Activated T-cell treated with anti-CD3 and anti-CD28 coated beads, Interleukin-2, amount 50 U/mL, for 4 hours (primary cell): Measurements from ENCODE around the gene TNFRSF8. TPM values are rescaled to one million over a fixed set of nuclear protein-coding genes. Genes with fewer than 3 reads are reported as not detected.
A peak's percentile ranks its signal among the peaks of the same experiment; 100 is the strongest.

Experiments used
- ATAC-seq, 2 donors: fragments of 200-7000 bp; cut with Tn5 transposase; one replicate each; pipeline ENCODE4 v1.10.0; 2021
- DNase-seq: peaks from one replicate; pipeline ENCODE4 v3.0.0-alpha.2; 2020
- H3K27me3 Mint-ChIP-seq: one replicate; pipeline ENCODE4 v1.8.0; 2021; ENCODE audit warnings: low read depth, mixed read lengths
- H3K36me3 Mint-ChIP-seq: one replicate; pipeline ENCODE4 v1.8.0; 2022; ENCODE audit warnings: mixed read lengths; ENCODE audit not compliant: insufficient read depth
- H3K4me1 Mint-ChIP-seq: one replicate; pipeline ENCODE4 v1.8.0; 2021; ENCODE audit warnings: low read depth, mixed read lengths
- H3K4me3 Mint-ChIP-seq: one replicate; pipeline ENCODE4 v1.8.0; 2021; ENCODE audit warnings: mild to moderate bottlenecking, moderate library complexity, mixed read lengths
- H3K9me3 Mint-ChIP-seq: one replicate; pipeline ENCODE4 v1.8.0; 2021; ENCODE audit warnings: mixed read lengths
- total RNA-seq, 3 donors: library from RNA; stranded (reverse); gene quantifications; one replicate each; pipeline ENCODE4 v1.2.1, GENCODE V29; 2021

The TNFRSF8 gene
- total RNA-seq, 3 donors from 2014 or later: 13.7 to 17.5 (median 14.9) TPM

DNA sequence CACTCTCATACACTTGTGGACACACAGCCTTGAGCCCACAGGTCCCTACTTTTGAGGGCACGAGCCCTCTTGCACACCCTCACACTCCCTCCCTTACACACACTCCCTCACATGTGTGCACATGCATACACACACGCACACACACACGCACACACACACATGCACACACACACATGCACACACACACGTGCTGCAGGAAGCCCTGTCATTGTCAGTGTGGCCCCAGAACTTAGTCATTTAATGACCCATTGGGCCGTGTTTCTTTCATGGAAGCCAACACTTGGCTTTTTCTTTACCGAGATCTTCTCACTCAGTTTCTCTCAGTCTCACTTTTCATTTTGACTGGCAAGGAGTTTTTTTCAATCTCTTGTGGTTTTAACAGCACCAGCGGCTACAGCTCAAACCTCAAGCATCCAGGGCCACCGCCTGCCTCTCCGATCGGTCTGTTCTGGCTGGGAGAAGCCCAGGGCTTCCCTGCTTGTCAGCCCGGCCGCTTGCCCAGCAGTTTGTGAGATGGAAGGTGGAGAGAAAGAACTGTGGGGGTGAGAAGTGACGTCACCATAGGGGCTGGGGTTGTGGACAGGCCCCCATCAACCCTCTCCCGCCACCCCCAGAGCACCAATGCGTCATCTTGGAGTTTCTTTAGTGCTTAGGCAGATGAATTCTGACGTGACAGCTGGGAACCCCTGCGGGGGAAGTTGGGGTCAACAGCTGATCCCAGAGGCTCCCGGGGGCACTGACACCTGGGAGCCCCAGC is 15.8 kb upstream of the TNFRSF8 start:
- peak; percentile 43 for DNase-seq
- Mint-ChIP-seq H3K36me3 (no peaks in the 10 kb centered on the region), H3K4me3 (no peak overlapping the region), H3K9me3 (no peaks in the 10 kb centered on the region), H3K4me1 (peaks cover 15% of the 10 kb centered on the region), H3K27me3 (no peaks in the 10 kb centered on the region)
- peak; percentile 83 to 88 for ATAC-seq

DNA sequence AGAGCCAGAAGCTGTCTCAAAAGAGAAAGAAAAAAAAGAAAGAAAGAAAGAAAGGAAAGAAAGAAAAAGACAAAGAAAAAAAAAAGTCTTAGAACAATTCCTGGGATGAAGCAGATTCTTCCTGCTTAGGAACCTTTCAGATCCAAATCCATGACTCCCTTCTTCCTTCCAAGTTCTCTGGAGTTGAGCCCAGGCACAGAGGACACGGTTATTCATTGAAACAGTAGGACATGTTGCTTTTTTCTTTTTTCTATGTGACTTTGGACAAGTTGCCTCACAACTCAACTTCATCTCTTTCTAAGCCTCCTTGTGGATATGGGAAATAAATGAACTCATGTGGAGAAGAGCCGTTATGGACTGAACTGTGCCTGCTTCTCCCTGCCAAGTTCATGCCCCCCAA is 14.7 kb upstream of the TNFRSF8 start:
- H3K9me3 Mint-ChIP-seq: no peaks in the 10 kb centered on the region
- H3K27me3 Mint-ChIP-seq: no peaks in the 10 kb centered on the region
- no peak overlapping the region for H3K4me3 Mint-ChIP-seq
- DNase-seq (no peak), ATAC-seq (no peak)
- no peaks in the 10 kb centered on the region for H3K36me3 Mint-ChIP-seq
- peaks cover 20% of the 10 kb centered on the region for H3K4me1 Mint-ChIP-seq

DNA sequence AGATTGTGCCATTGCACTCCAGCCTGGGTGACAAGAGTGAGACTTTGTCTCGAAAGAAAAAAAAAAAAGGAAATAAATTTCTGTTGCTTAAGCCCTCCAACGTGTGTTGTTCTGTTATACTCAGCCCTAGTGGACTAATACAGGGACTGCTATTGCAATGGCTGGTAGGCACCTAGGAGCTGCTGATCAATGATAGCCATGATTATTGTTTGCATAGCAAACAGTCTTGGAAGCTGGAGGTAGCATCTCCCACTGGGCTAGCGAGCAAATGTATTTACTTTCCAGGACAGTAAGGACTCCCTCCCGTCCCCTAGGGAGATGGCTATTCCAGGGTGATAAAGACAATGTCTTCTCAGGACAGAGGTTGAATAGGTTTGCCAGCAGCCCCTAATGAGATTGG is 13.5 kb upstream of the TNFRSF8 start:
- H3K9me3 Mint-ChIP-seq: no peaks in the 10 kb centered on the region
- H3K27me3 Mint-ChIP-seq: no peaks in the 10 kb centered on the region
- no peak for DNase-seq
- H3K4me1 Mint-ChIP-seq: peaks cover 15% of the 10 kb centered on the region
- no peaks in the 10 kb centered on the region for H3K36me3 Mint-ChIP-seq
- H3K4me3 Mint-ChIP-seq: no peak overlapping the region
- no peak for ATAC-seq

DNA sequence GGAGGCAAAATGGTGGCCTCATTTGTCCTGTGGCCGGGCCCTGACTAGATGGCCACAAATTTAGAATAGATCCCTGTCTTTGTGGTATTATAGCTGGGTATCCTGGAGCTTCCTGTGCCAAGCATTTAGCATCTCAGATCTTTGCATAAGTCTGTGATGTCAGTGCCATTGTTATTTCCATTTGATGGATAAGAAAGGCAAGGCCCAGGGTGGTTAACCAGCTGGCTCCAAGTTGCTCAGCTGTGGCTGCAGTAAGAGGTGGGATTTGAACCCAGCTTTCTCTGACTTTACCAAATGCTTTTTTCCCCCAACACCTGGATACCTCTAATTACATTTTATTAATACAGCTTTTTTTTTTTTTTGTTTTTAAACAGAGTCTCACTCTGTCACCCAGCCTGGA is 11.7 kb upstream of the TNFRSF8 start:
- no peaks in the 10 kb centered on the region for H3K27me3 Mint-ChIP-seq
- H3K4me1 Mint-ChIP-seq: peaks cover 14% of the 10 kb centered on the region
- no peak overlapping the region for H3K4me3 Mint-ChIP-seq
- ATAC-seq (no peak), DNase-seq (no peak)
- no peaks in the 10 kb centered on the region for H3K9me3 Mint-ChIP-seq
- H3K36me3 Mint-ChIP-seq: no peaks in the 10 kb centered on the region

DNA sequence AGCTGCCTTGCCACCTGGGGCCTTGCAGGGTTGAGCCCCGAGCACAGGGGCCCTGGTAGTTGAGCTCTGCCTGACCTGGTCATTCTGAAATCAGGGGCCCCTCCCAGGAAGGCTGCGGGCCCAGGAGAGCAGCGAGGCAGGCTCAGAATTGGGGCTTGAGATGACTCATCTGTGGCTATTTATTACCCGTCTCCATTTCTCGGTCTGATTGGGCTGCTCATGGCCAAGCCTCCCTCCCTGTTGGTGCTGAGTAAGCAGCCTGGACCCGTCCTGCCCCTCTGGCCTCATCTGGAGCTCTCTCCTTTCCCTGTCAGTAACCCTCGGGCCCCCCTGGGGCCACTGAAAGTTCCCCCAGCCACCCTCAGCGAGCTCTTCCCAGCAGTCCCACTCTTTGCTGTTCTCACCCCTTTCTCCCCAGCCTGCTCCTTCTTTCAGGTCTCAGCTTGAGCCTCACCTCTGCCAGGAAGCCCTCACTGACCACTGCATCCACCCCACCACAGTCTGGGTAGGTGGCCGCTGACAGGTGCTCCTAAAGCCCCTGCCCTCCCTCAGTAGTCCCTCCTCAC is 11.0 kb upstream of the TNFRSF8 start:
- Mint-ChIP-seq H3K36me3 (no peaks in the 10 kb centered on the region), H3K4me3 (no peak overlapping the region), H3K9me3 (no peaks in the 10 kb centered on the region), H3K4me1 (peaks cover 21% of the 10 kb centered on the region), H3K27me3 (no peaks in the 10 kb centered on the region)
- peak; percentile 5 to 9 for ATAC-seq
- no peak for DNase-seq

DNA sequence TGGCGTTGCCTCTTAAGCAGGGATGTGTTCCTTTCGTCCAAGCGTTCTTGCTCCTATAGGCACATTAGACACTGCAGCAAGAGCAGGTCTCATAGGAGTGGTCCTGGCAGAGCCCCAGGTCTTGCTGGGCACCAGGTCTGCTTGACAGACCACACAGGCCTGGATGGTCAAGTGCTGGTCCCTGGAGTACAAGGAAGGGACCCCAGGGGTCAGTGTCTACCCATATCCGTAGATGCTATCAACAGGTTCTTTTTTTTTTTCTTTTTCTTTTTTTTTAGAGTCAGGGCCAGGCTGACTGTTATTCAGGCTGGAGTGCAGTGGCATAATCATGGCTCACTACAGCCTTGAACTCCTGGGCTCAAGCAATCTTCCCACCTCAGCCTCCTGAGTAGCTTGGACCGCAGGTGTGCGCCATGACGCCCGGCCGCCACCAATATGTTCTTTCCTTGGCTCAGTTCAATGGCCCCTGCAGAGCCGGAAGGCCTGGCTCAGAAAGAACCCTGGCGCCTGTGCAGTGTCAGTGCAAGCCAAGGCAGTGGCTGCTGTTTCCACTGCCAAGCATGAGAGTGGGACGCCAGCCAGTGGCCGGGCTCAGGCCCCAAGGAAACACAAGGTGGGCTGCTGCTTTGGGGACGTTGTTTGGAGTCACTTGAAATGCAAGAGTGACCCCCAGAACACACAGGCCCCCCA is 10.0 kb upstream of the TNFRSF8 start:
- no peaks in the 10 kb centered on the region for H3K27me3 Mint-ChIP-seq
- DNase-seq (no peak), ATAC-seq (no peak)
- H3K4me3 Mint-ChIP-seq: no peak overlapping the region
- H3K4me1 Mint-ChIP-seq: peaks cover 26% of the 10 kb centered on the region
- H3K36me3 Mint-ChIP-seq: no peaks in the 10 kb centered on the region
- H3K9me3 Mint-ChIP-seq: no peaks in the 10 kb centered on the region

DNA sequence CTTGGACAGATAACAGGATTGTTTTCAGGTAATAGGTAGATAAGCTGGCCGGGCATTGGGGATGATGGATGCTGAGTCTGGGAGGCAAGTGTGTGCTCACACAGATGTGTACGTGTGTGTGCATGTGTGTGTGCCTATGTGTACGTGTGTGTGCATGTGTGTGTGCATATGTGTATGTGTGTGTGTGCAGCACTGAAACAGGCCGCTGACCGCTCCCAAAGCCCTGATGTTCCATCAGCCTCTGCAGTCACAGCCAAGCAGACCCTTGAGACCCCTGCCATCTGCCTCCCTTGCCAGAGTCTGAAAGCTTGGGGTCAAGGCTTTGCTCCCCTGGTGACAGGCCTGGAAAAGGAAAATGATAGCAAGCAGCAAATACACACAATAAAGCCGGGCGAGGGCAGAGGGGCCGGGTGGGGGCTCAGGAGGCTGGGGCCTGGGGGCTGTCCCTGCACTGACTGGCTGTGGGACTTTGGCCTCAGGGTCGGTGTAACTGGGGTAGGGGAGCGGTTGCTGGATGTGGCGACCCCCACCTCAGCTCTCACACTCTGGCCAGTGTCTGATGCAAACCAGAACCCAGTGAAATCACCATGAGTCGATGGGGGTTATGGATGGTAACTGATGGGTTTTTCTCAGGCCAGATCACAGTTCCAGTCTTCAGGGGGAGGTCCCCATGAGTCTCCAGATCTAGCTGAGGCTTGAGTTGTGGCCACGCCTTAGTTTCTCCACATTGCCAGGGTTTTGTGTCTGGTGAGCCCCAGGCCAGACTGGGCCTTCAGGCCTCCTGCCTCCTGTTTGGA is 9.2 kb upstream of the TNFRSF8 start:
- Mint-ChIP-seq H3K27me3 (no peaks in the 10 kb centered on the region), H3K4me1 (peaks cover 26% of the 10 kb centered on the region), H3K9me3 (no peaks in the 10 kb centered on the region), H3K36me3 (no peaks in the 10 kb centered on the region), H3K4me3 (no peak overlapping the region)
- no peak for DNase-seq
- no peak for ATAC-seq

DNA sequence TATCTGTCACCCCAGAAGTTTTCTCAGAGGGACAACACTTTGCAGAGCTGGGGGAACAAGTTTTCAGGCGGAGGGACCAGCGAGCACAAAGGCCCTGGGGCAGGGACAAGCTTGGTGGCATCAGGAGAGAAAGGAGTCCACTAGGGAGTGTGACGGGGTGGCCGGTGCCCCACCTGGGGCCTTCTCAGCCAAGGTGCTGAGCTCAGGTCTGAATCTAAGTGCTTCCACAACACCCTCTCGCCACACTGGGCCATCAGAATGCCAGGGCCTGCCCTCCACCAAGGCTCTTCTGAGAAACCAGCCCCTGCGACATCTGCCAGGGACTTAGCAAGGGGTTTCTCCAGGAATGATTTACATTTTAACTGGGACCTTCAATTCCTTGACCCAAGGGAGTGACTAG is 7.8 kb upstream of the TNFRSF8 start:
- peaks cover 3% of the 10 kb centered on the region for H3K27me3 Mint-ChIP-seq
- H3K9me3 Mint-ChIP-seq: no peaks in the 10 kb centered on the region
- H3K4me1 Mint-ChIP-seq: peaks cover 34% of the 10 kb centered on the region
- no peaks in the 10 kb centered on the region for H3K36me3 Mint-ChIP-seq
- H3K4me3 Mint-ChIP-seq: no peak overlapping the region
- DNase-seq (no peak), ATAC-seq (no peak)

DNA sequence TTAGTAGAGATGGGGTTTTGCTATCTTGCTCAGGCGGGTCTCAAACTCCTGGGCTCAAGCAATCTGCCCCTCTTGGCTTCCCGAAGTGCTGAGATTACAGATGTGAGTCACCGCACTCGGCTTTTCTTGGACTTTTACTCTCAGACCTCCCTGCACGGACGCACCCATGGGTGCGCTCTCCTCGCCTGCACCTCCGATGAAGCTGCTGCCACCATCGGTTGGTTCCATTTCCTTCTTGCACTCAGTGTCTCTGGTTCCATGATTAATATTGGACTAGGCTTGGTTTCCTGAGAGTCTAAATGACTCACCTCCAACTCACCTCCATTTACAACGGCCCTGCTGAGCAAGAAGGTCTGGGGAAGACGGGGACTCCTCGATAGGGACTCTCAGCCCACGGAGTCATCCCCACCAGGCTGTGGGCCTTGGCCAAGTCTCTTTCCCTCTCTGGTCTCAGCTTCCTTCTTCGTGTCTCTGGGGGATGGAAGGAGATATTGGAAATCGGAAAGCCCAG is 6.7 kb upstream of the TNFRSF8 start:
- Mint-ChIP-seq H3K9me3 (no peaks in the 10 kb centered on the region), H3K27me3 (peaks cover 3% of the 10 kb centered on the region), H3K36me3 (no peaks in the 10 kb centered on the region), H3K4me3 (no peak overlapping the region), H3K4me1 (peaks cover 34% of the 10 kb centered on the region)
- DNase-seq: no peak
- peak; percentile 25 to 29 for ATAC-seq

DNA sequence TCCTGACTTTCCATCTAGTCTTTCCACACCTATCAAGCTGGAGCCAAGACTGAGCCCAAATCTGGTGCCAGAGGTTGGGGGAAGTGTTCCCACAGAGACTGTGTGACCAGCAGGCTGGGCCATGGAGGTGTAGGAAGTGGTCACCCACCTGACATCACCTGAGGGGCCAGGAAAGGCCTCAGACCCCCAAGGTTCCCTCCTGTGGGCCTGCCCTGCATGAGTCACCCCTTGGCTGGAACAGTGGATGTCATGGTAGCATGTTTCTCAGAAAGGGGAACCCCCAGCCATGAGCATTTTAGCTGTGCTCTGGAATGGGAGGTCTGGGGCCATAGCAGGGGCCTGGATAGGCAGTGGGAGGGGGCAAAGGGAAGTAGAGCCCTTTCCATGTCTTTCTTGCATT is 5.7 kb upstream of the TNFRSF8 start:
- H3K4me3 Mint-ChIP-seq: no peak overlapping the region
- peaks cover 26% of the 10 kb centered on the region for H3K4me1 Mint-ChIP-seq
- H3K9me3 Mint-ChIP-seq: no peaks in the 10 kb centered on the region
- peaks cover 5% of the 10 kb centered on the region for H3K27me3 Mint-ChIP-seq
- no peaks in the 10 kb centered on the region for H3K36me3 Mint-ChIP-seq
- ATAC-seq (peak; percentile 58 to 59), DNase-seq (no peak)

DNA sequence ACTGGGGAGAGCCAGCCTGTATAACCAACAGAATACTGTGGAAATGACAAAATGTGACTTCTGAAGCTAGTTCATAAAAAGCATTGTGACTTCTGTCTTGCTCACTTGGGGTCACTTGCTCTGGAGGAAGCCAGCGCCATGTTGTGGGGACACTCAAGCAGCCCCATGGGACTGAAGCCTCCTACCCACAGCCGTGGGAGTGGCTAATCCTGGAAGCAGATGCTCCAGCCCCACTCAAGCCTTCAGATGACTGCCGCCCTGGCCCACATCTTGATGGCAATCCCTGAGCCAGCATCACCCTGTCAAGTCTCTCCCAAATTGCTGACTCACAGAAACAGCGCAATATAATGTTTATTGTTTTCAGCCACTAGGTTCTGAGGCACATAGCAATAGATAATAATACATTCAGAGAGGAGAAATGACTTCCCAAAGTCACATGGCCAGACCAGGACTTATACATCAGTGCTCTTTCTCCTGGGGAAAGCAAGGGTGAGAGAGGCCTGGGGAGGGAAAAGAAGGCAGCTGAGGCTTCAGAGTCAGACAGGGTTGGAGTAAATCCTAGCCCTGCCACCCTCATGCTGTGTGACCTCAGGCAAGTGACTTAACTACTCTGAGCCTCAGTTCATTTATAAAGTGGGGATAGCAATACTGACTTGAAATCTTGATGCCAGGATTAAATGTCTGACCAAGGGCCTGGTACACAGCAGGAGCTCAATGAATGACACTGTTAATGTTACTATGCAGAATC is 5.0 kb upstream of the TNFRSF8 start:
- Mint-ChIP-seq H3K9me3 (no peaks in the 10 kb centered on the region), H3K27me3 (peaks cover 7% of the 10 kb centered on the region), H3K36me3 (no peaks in the 10 kb centered on the region), H3K4me1 (peaks cover 26% of the 10 kb centered on the region), H3K4me3 (no peak overlapping the region)
- no peak for ATAC-seq
- no peak for DNase-seq

DNA sequence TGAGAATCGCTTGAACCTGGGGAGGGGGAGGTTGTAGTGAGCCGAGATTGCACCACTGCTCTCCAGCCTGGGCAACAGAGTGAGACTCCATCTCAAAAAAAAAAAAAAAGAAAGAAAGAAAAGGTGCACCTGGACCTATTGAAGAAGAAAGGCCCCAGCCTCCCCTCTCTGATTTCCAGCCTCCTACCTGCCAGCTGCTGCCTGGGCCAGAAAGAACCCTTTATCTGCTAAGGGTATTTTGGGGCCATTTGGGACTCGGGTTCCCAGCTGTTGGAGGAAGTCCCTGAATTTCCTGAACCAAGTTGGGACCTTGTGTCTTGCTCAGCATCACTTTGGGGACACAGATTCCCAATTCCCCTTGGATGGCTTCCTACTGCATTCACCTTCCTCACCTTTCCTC is 3.9 kb upstream of the TNFRSF8 start:
- H3K4me1 Mint-ChIP-seq: peaks cover 34% of the 10 kb centered on the region
- ATAC-seq: no peak

DNA sequence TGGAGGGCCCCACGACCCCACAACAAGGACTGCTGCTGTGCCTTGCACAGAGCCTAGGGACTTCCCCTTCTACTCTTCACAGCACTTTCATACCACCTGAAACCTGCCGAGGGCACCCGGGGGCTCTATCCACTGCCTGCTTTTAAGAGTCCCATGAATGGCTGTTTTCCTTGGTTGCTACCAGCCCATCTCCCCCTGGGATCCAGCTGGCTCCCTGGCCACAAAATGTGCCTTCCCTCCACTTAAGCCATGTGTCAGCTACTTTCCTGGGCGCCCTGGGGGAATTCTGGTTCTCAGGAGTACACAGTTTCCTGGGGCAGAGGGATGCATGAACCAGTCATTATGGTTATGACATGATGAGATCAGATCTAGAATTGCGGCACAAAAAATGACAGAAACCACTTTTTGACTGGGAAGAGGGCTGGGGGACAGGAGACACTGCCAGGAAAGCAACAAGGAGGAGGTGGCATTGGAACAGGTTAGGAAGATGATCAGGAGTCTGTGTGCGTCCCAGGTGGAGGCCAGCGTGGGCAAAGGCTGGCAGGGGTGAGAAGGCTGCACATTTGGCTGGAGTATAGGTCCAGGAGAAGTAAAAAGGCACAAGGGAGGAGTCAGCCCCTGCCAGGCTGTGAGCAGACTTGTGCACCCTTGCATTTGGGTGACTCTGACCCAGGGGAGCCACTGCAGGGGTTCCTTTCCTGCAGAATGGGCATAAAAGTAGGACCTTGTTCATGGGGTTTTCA is 3.2 kb upstream of the TNFRSF8 start:
- no peaks in the 10 kb centered on the region for H3K36me3 Mint-ChIP-seq
- no peak for DNase-seq
- ATAC-seq: peak; percentile 53 to 63
- peaks cover 21% of the 10 kb centered on the region for H3K27me3 Mint-ChIP-seq
- peaks cover 39% of the 10 kb centered on the region for H3K4me1 Mint-ChIP-seq
- no peaks in the 10 kb centered on the region for H3K9me3 Mint-ChIP-seq
- H3K4me3 Mint-ChIP-seq: no peak overlapping the region

More for the DNA sequence above, 3.9 kb upstream of the TNFRSF8 start:
- Mint-ChIP-seq H3K4me3 (no peak overlapping the region), H3K9me3 (no peaks in the 10 kb centered on the region), H3K36me3 (no peaks in the 10 kb centered on the region), H3K27me3 (peaks cover 15% of the 10 kb centered on the region)
- DNase-seq: no peak
